Measurements from ENCODE around the gene PCDHA4.
"Not testable (repeated sequence)": the region's sequence is repeated elsewhere in the genome, so short reads cannot be mapped to it uniquely, and the experiment has no call there.

Gene PCDHA4

GRCh38 chr5:140791089-140791488, 15.8 kb upstream of the PCDHA4 start:
- Mint-ChIP-seq H3K27me3 (ENCODE audit: low read depth, poor library complexity) (no peaks in the 10 kb centered on the region), H3K27ac (no peak overlapping the region), H3K36me3 (ENCODE audit: low read depth) (peaks cover 32% of the 10 kb centered on the region), H3K9me3 (peaks cover 88% of the 10 kb centered on the region), H3K4me3 (no peak overlapping the region), H3K4me1 (no peaks in the 10 kb centered on the region)
- no peak for TF ChIP-seq CTCF (IDR thresholded peaks at IDR 0.05)
- no peak for DNase-seq

- peak; percentile 27 for TF ChIP-seq CTCF (IDR thresholded peaks at IDR 0.05)
- Mint-ChIP-seq H3K4me3 (peak within 1 kb of the TSS; percentile 85), H3K4me1 (no peaks in the 10 kb centered on the region), H3K27ac (no peak within 1 kb of the TSS), H3K36me3 (ENCODE audit: low read depth) (peaks cover 48% of the 10 kb centered on the region), H3K27me3 (ENCODE audit: low read depth, poor library complexity) (no peaks in the 10 kb centered on the region), H3K9me3 (peaks cover 80% of the 10 kb centered on the region)
- DNase-seq: no peak
Measured at GRCh38 chr5:140794595-140795258, 12.1 kb upstream of the PCDHA4 start, which contains the start of gene PCDHA2. Gene PCDHA2 (plus strand): TSS chr5:140794852.

- Mint-ChIP-seq H3K4me3 (peak overlapping the region; percentile 85), H3K27ac (no peak overlapping the region), H3K27me3 (ENCODE audit: low read depth, poor library complexity) (no peaks in the 10 kb centered on the region), H3K36me3 (ENCODE audit: low read depth) (peaks cover 52% of the 10 kb centered on the region), H3K9me3 (peaks cover 83% of the 10 kb centered on the region), H3K4me1 (no peaks in the 10 kb centered on the region)
- no peak for TF ChIP-seq CTCF (IDR thresholded peaks at IDR 0.05)
- no peak for DNase-seq
Measured at GRCh38 chr5:140795259-140795641, 11.6 kb upstream of the PCDHA4 start.

- peaks cover 84% of the 10 kb centered on the region for H3K9me3 Mint-ChIP-seq
- H3K27me3 Mint-ChIP-seq (ENCODE audit: low read depth, poor library complexity); H3K4me3 Mint-ChIP-seq; DNase-seq; H3K4me1 Mint-ChIP-seq; H3K27ac Mint-ChIP-seq: not testable (repeated sequence)
- H3K36me3 Mint-ChIP-seq (ENCODE audit: low read depth): peaks cover 62% of the 10 kb centered on the region
Measured at GRCh38 chr5:140796072-140796717, 10.7 kb upstream of the PCDHA4 start.

GRCh38 chr5:140796718-140797095, 10.2 kb upstream of the PCDHA4 start:
- no peaks in the 10 kb centered on the region for H3K27me3 Mint-ChIP-seq (ENCODE audit: low read depth, poor library complexity)
- DNase-seq: no peak
- TF ChIP-seq CTCF (IDR thresholded peaks at IDR 0.05): no peak
- peaks cover 67% of the 10 kb centered on the region for H3K36me3 Mint-ChIP-seq (ENCODE audit: low read depth)
- no peak overlapping the region for H3K4me3 Mint-ChIP-seq
- no peak overlapping the region for H3K27ac Mint-ChIP-seq
- no peaks in the 10 kb centered on the region for H3K4me1 Mint-ChIP-seq
- peaks cover 84% of the 10 kb centered on the region for H3K9me3 Mint-ChIP-seq

- H3K4me3 Mint-ChIP-seq: no peak within 1 kb of the TSS
- DNase-seq: no peak
- no peak within 1 kb of the TSS for H3K27ac Mint-ChIP-seq
- H3K27me3 Mint-ChIP-seq (ENCODE audit: low read depth, poor library complexity): no peaks in the 10 kb centered on the region
- TF ChIP-seq CTCF (IDR thresholded peaks at IDR 0.05): no peak
- H3K36me3 Mint-ChIP-seq (ENCODE audit: low read depth): peaks cover 77% of the 10 kb centered on the region
- peaks cover 83% of the 10 kb centered on the region for H3K9me3 Mint-ChIP-seq
- H3K4me1 Mint-ChIP-seq: no peaks in the 10 kb centered on the region
Measured at GRCh38 chr5:140800816-140801493, 5.9 kb upstream of the PCDHA4 start, which contains the start of gene PCDHA3. Gene PCDHA3 (plus strand): TSS chr5:140801057.
